Psoas muscle (tissue), 8 donors: ENCODE measurements around the gene ZPBP. TPM values are rescaled to one million over a fixed set of nuclear protein-coding genes. Genes with fewer than 3 reads are reported as not detected.

Experiments used
- ATAC-seq, 4 donors: fragments of 200-7000 bp; cut with Tn5 transposase; one replicate each; pipeline ENCODE4 v1.9.1; 2020; ENCODE audit warnings: moderate library complexity in 3 of 4, mild to moderate bottlenecking in 2 of 4
- DNase-seq, 2 donors: peaks; one replicate each; pipeline ENCODE4 v3.0.0-alpha.2; 2020
- H3K27ac ChIP-seq: fragments of 200-600 bp; one replicate; pipeline ENCODE4 v1.8.0; 2022
- H3K27me3 ChIP-seq, 3 donors: fragments of 200-600 bp in 1 of 3; one replicate each; pipeline versions ENCODE4 v1.6.1 to v1.8.0; 2013 to 2022; ENCODE audit warnings: low read length in 2 of 3, mild to moderate bottlenecking in 2 of 3, moderate library complexity in 1 of 3; ENCODE audit not compliant: insufficient read depth in 3 of 3
- H3K36me3 ChIP-seq, 2 donors: fragments of 200-600 bp in 1 of 2; one replicate each; pipeline versions ENCODE4 v1.6.1 to v1.8.0; 2013 to 2022; ENCODE audit warnings: low read depth in 1 of 2, mild to moderate bottlenecking in 1 of 2, moderate library complexity in 1 of 2; ENCODE audit not compliant: insufficient read depth in 1 of 2
- H3K4me1 ChIP-seq: fragments of 200-600 bp; one replicate; pipeline ENCODE4 v1.8.0; 2022
- H3K4me3 ChIP-seq: fragments of 200-600 bp; one replicate; pipeline ENCODE4 v1.8.0; 2022; ENCODE audit warnings: mild to moderate bottlenecking
- H3K9me3 ChIP-seq: fragments of 200-600 bp; one replicate; pipeline ENCODE4 v1.8.0; 2022
- WGBS, 3 donors: extraction: QIAGEN DNeasy Blood & Tissue Kit; methylation state at CpG; one replicate each; pipeline versions ENCODE4 v1.1.6 to v1.1.7; 2013; 5-methylcytosine and 5-hydroxymethylcytosine counted together
- intact Hi-C, 2 donors: fragments of 100-400 bp; cut with DNase I; formaldehyde crosslinking; loops; one replicate each; pipeline versions ENCODE4 v1.11.0 to v1.14.2; 2022
- polyA plus RNA-seq, 3 donors: library from polyadenylated mRNA; stranded (reverse); fragments of 200-250 nt; gene quantifications; one replicate each; pipeline ENCODE4 v1.2.3, GENCODE V29; 2013
- total RNA-seq, 4 donors: library from RNA; stranded (reverse); fragmentation: NEBNext Ultra II Directional in 2 of 4; extraction: Animal tissue kit (Norgen Biotek cat#: 25700) in 2 of 4; gene quantifications; one replicate each; pipeline versions ENCODE4 v1.2.1 to v1.2.4, GENCODE V29; 2021 to 2023
- TF ChIP-seq, protein P1 (sequence below): fragments of 200-600 bp; IDR thresholded peaks from one replicate; pipeline ENCODE4 v1.8.0; 2022; ENCODE audit warnings: antibody characterized with exemption
- donor health status: healthy with polysubstance abuse.
- donor health status: DM: no; HTN: no; CAD: no; lungs with moderate emphysema.
- donor health status: Bipolar disorder and iron deficiency.
- donor health status: healthy.
- donor health status: DM: yes; HTN: yes; CAD: no.
- donor health status: DM: no; HTN: no; CAD: no.
- donor health status: DM: no; HTN: no; CAD: no.
- donor health status: DM: yes; HTN: yes; CAD: no.

Gene ZPBP
- total and polyA plus RNA-seq, 7 donors = not detected

DNA sequence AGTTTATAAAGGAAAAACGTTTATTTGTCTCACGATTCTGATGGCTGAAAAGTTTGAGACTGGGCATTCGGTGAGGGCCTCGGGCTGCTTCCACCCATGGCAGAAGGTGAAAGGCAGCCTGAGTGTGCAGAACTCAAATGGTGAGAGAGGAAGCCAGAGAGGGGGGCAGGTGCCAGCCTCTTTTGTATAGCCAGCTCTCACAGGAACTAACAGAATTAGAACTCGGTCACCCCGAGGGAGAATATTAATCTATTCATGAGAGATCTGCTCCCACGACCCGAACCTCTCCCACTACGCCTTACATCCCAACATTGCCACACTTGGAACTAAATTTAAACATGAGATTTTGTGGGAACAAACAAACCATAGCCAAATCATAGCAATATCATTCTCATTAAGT, 112.6 kb downstream of the ZPBP start:
- intact Hi-C loops = no loop called here
- Histone ChIP-seq H3K4me3 (no peak overlapping the region), H3K27ac (no peak overlapping the region), H3K9me3 (no peaks in the 10 kb centered on the region), H3K27me3 (no peaks in the 10 kb centered on the region), H3K4me1 (no peaks in the 10 kb centered on the region), H3K36me3 (no peaks in the 10 kb centered on the region)
- DNase-seq (no peak), ATAC-seq (no peak)
- TF ChIP-seq, protein P1, sequence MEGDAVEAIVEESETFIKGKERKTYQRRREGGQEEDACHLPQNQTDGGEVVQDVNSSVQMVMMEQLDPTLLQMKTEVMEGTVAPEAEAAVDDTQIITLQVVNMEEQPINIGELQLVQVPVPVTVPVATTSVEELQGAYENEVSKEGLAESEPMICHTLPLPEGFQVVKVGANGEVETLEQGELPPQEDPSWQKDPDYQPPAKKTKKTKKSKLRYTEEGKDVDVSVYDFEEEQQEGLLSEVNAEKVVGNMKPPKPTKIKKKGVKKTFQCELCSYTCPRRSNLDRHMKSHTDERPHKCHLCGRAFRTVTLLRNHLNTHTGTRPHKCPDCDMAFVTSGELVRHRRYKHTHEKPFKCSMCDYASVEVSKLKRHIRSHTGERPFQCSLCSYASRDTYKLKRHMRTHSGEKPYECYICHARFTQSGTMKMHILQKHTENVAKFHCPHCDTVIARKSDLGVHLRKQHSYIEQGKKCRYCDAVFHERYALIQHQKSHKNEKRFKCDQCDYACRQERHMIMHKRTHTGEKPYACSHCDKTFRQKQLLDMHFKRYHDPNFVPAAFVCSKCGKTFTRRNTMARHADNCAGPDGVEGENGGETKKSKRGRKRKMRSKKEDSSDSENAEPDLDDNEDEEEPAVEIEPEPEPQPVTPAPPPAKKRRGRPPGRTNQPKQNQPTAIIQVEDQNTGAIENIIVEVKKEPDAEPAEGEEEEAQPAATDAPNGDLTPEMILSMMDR = no peak
- WGBS, 3 donors = 79 to 80% (median 80%) methylated on average over 9 of the region's 9 CpGs

- TF ChIP-seq, protein P1 = no peak
- WGBS, 3 donors = 62 to 68% (median 68%) methylated on average over 1 of the region's 1 CpG
- Histone ChIP-seq H3K36me3 (no peaks in the 10 kb centered on the region), H3K4me1 (no peaks in the 10 kb centered on the region), H3K27me3 (no peaks in the 10 kb centered on the region), H3K9me3 (no peaks in the 10 kb centered on the region), H3K27ac (no peak overlapping the region), H3K4me3 (no peak overlapping the region)
- intact Hi-C loops = no loop called here
- DNase-seq = no peak
- ATAC-seq = no peak
Observed at GRCh38 chr7:49976238-49976637, 116.8 kb downstream of the ZPBP start.

DNA sequence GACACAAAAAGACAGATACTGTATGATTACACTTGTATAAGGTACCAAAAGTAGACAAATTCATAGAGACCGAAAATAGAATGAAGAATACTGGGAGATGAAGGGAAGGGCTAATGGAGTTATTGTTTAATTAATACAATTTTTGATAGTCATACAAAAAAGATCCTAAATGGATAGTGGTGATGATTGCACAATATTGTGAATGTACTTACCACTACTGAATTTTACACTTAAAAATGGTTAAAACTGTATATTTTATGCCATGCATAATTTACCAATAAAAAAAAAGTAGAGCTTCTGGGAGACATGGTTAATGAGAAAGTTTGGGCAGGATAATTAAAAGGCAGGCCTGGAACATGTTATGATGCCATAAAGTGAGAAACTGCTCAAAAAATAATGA, 119.0 kb downstream of the ZPBP start:
- 83 to 89% (median 88%) methylated on average over 1 of the region's 1 CpG for WGBS, 3 donors
- no peak for ATAC-seq
- TF ChIP-seq, protein P1 = no peak

GRCh38 chr7:49937608-49938007, 155.4 kb downstream of the ZPBP start:
- no peak overlapping the region for H3K27ac ChIP-seq
- no peak overlapping the region for H3K4me3 ChIP-seq
- H3K27me3 ChIP-seq = no peaks in the 10 kb centered on the region
- no peaks in the 10 kb centered on the region for H3K9me3 ChIP-seq
- no peaks in the 10 kb centered on the region for H3K4me1 ChIP-seq
- no peak for DNase-seq
- no peaks in the 10 kb centered on the region for H3K36me3 ChIP-seq
- no peak for ATAC-seq
- TF ChIP-seq, protein P1 = no peak
- intact Hi-C loops = no loop called here
- WGBS, 3 donors = 81 to 83% (median 83%) methylated on average over 2 of the region's 2 CpGs

More for the DNA sequence above, 119.0 kb downstream of the ZPBP start:
- H3K36me3 ChIP-seq = no peaks in the 10 kb centered on the region
- intact Hi-C loops = no loop called here
- H3K27me3 ChIP-seq = no peaks in the 10 kb centered on the region
- H3K4me1 ChIP-seq = no peaks in the 10 kb centered on the region
- H3K4me3 ChIP-seq = no peak overlapping the region
- H3K9me3 ChIP-seq = no peaks in the 10 kb centered on the region
- DNase-seq = no peak
- H3K27ac ChIP-seq = no peak overlapping the region

- WGBS, 3 donors = 65 to 74% (median 74%) methylated on average over 2 of the region's 2 CpGs
- TF ChIP-seq, protein P1 = no peak
- no peaks in the 10 kb centered on the region for H3K9me3 ChIP-seq
- no peak overlapping the region for H3K27ac ChIP-seq
- H3K4me3 ChIP-seq = no peak overlapping the region
- DNase-seq = no peak
- H3K27me3 ChIP-seq = no peaks in the 10 kb centered on the region
- no peaks in the 10 kb centered on the region for H3K4me1 ChIP-seq
- intact Hi-C loops = no loop called here
- no peak for ATAC-seq
- H3K36me3 ChIP-seq = no peaks in the 10 kb centered on the region
Observed at GRCh38 chr7:49931627-49932026, 161.4 kb downstream of the ZPBP start.
